RWPE2 (cell line): ENCODE data around the gene SLC26A6.

Experiments used
- ATAC-seq: fragments of 200-7000 bp; cut with Tn5 transposase; 3 replicates; pipeline ENCODE4 v1.9.1; 2021; ENCODE audit warnings: low read depth
- DNase-seq: peaks from one replicate; pipeline ENCODE4 v3.0.0-alpha.2; 2020; ENCODE audit warnings: low spot score
- H3K27ac ChIP-seq: fragments of 450-650 bp; 2 replicates; pipeline ENCODE4 v1.5.1; 2017; ENCODE audit warnings: mild to moderate bottlenecking; ENCODE audit not compliant: poor library complexity, severe bottlenecking
- H3K27me3 ChIP-seq: fragments of 250-450 bp; sonication (Bioruptor Pico); 2 replicates; pipeline ENCODE4 v1.5.1; 2021; ENCODE audit warnings: mild to moderate bottlenecking, moderate library complexity; ENCODE audit not compliant: insufficient read depth, poor library complexity, severe bottlenecking
- H3K36me3 ChIP-seq: fragments of 250-450 bp; sonication (Bioruptor Pico); 2 replicates; pipeline ENCODE4 v1.5.1; 2020; ENCODE audit warnings: low read depth, mild to moderate bottlenecking, moderate library complexity
- H3K4me1 ChIP-seq: fragments of 250-450 bp; sonication (Bioruptor Pico); 2 replicates; pipeline ENCODE4 v1.5.1; 2021; ENCODE audit warnings: mild to moderate bottlenecking, moderate library complexity; ENCODE audit not compliant: insufficient read depth, poor library complexity, severe bottlenecking
- H3K4me3 ChIP-seq: fragments of 250-450 bp; sonication (Bioruptor Pico); 2 replicates; pipeline ENCODE4 v1.5.1; 2021; ENCODE audit warnings: mild to moderate bottlenecking, moderate library complexity; ENCODE audit not compliant: severe bottlenecking
- H3K9me3 ChIP-seq: fragments of 250-450 bp; sonication (Bioruptor Pico); 2 replicates; pipeline ENCODE4 v1.5.1; 2021; ENCODE audit warnings: mild to moderate bottlenecking, moderate library complexity; ENCODE audit not compliant: severe bottlenecking
- CTCF ChIP-seq: fragments of 450-650 bp; IDR thresholded peaks from one replicate; pipeline ENCODE4 v1.5.1; 2017; ENCODE audit warnings: mild to moderate bottlenecking, moderate library complexity; ENCODE audit not compliant: poor library complexity, severe bottlenecking

SLC26A6 gene

GRCh38 chr3:48581621-48582481 is 53.4 kb downstream of the SLC26A6 start:
- Histone ChIP-seq H3K4me1 (no peaks in the 10 kb centered on the region), H3K9me3 (no peaks in the 10 kb centered on the region), H3K36me3 (peaks cover 100% of the 10 kb centered on the region), H3K27ac (no peak overlapping the region), H3K4me3 (no peak overlapping the region), H3K27me3 (no peaks in the 10 kb centered on the region)
- ATAC-seq (no peak), DNase-seq (no peak)
- no peak for TF ChIP-seq CTCF

GRCh38 chr3:48576647-48577046 is 58.6 kb downstream of the SLC26A6 start:
- Histone ChIP-seq H3K27ac (no peak overlapping the region), H3K9me3 (no peaks in the 10 kb centered on the region), H3K27me3 (no peaks in the 10 kb centered on the region), H3K4me3 (no peak overlapping the region), H3K4me1 (no peaks in the 10 kb centered on the region), H3K36me3 (peaks cover 100% of the 10 kb centered on the region)
- DNase-seq (no peak), ATAC-seq (no peak)
- TF ChIP-seq CTCF, result no peak
